SU-DHL-6 (cell line): ENCODE measurements around the gene MTF1.

ENCODE experiments used
- H2AFZ ChIP-seq: fragments of 200-600 bp; sonication (generic); 2 replicates; pipeline ENCODE4 v1.6.1; 2014; ENCODE audit warnings: low read depth, mild to moderate bottlenecking, moderate library complexity, mixed read lengths, antibody characterized with exemption, low read length; ENCODE audit not compliant: severe bottlenecking
- H3F3A ChIP-seq: fragments of 200-600 bp; shearing (Covaris generic); 2 replicates; pipeline ENCODE4 v1.6.0; 2016; ENCODE audit warnings: antibody characterized with exemption, mild to moderate bottlenecking; ENCODE audit not compliant: insufficient read depth
- H3K27ac ChIP-seq: fragments of 200-600 bp; sonication (generic); 2 replicates; pipeline ENCODE4 v1.5.1; 2016; ENCODE audit warnings: low read depth, mild to moderate bottlenecking, low read length, moderate library complexity, mixed read lengths
- H3K27me3 ChIP-seq: fragments of 200-600 bp; sonication (generic), shearing (Covaris generic); 2 replicates; pipeline ENCODE4 v1.6.0; 2014; ENCODE audit warnings: mild to moderate bottlenecking, low read length
- H3K36me3 ChIP-seq: fragments of 200-600 bp; sonication (generic); 2 replicates; pipeline ENCODE4 v1.6.1; 2014; ENCODE audit warnings: mild to moderate bottlenecking, low read length, mixed read lengths
- H3K4me2 ChIP-seq: fragments of 300-600, 200-600 bp; shearing (Covaris generic), sonication (generic); 2 replicates; pipeline ENCODE4 v1.6.0; 2014; ENCODE audit warnings: low read length, low read depth, mild to moderate bottlenecking; ENCODE audit not compliant: poor library complexity, severe bottlenecking
- H3K4me3 ChIP-seq: fragments of 200-600 bp; sonication (generic); 2 replicates; pipeline ENCODE4 v1.5.1; 2014; ENCODE audit warnings: antibody characterized with exemption, low read length, mild to moderate bottlenecking, mixed read lengths; ENCODE audit not compliant: insufficient read depth, poor library complexity, severe bottlenecking
- H3K79me2 ChIP-seq: fragments of 200-600 bp; sonication (generic); 2 replicates; pipeline ENCODE4 v1.6.1; 2014; ENCODE audit warnings: mild to moderate bottlenecking, low read length, moderate library complexity; ENCODE audit not compliant: insufficient read depth
- H3K9ac ChIP-seq: fragments of 200-600 bp; sonication (generic); 2 replicates; pipeline ENCODE4 v1.7.0; 2014; ENCODE audit warnings: mild to moderate bottlenecking, low read length
- H3K9me2 ChIP-seq: fragments of 200-600 bp; sonication (generic); replicated peaks from 2 replicates; pipeline ENCODE4 v1.6.1; 2014; ENCODE audit warnings: low read length; ENCODE audit not compliant: insufficient read depth
- H3K9me3 ChIP-seq: fragments of 200-600 bp; sonication (generic); 2 replicates; pipeline ENCODE4 v1.6.1; 2014; ENCODE audit warnings: low read length, mixed read lengths; ENCODE audit not compliant: insufficient read depth
- H4K20me1 ChIP-seq: fragments of 200-600 bp; sonication (generic); 2 replicates; pipeline ENCODE4 v1.6.1; 2014; ENCODE audit warnings: low read depth, mild to moderate bottlenecking, antibody characterized with exemption, low read length, moderate library complexity, mixed read lengths
- CTCF ChIP-seq: fragments of 200-600 bp; sonication (generic); IDR thresholded peaks from one replicate; pipeline ENCODE4 v1.5.1; 2017; ENCODE audit warnings: antibody characterized with exemption, mild to moderate bottlenecking, low read length, moderate library complexity; ENCODE audit not compliant: insufficient read depth, poor library complexity, severe bottlenecking
- EZH2phosphoT487 ChIP-seq: fragments of 200-600 bp; sonication (generic), shearing (Covaris generic); conservative IDR thresholded peaks from 2 replicates; pipeline ENCODE4 v1.6.1; 2018; ENCODE audit warnings: mild to moderate bottlenecking, antibody characterized with exemption, low read length, moderate library complexity, mixed read lengths

MTF1 gene

GRCh38 chr1:37849480-37849879, 9.9 kb downstream of the MTF1 start:
- no peak overlapping the region for H3K9ac ChIP-seq
- H3K27me3 ChIP-seq, result no peaks in the 10 kb centered on the region
- no peak overlapping the region for H2AFZ ChIP-seq
- H3K36me3 ChIP-seq, result no peaks in the 10 kb centered on the region
- peaks cover 7% of the 10 kb centered on the region for H3F3A ChIP-seq
- no peak overlapping the region for H3K4me3 ChIP-seq
- peaks cover 8% of the 10 kb centered on the region; the same call in 1 of the 2 replicates for H4K20me1 ChIP-seq
- no peaks in the 10 kb centered on the region for H3K9me3 ChIP-seq
- no peak for TF ChIP-seq CTCF
- TF ChIP-seq EZH2phosphoT487, result no peak
- peaks cover 85% of the 10 kb centered on the region for H3K79me2 ChIP-seq
- no peaks in the 10 kb centered on the region for H3K9me2 ChIP-seq
- H3K4me2 ChIP-seq, result no peak overlapping the region
- no peak overlapping the region for H3K27ac ChIP-seq

DNA sequence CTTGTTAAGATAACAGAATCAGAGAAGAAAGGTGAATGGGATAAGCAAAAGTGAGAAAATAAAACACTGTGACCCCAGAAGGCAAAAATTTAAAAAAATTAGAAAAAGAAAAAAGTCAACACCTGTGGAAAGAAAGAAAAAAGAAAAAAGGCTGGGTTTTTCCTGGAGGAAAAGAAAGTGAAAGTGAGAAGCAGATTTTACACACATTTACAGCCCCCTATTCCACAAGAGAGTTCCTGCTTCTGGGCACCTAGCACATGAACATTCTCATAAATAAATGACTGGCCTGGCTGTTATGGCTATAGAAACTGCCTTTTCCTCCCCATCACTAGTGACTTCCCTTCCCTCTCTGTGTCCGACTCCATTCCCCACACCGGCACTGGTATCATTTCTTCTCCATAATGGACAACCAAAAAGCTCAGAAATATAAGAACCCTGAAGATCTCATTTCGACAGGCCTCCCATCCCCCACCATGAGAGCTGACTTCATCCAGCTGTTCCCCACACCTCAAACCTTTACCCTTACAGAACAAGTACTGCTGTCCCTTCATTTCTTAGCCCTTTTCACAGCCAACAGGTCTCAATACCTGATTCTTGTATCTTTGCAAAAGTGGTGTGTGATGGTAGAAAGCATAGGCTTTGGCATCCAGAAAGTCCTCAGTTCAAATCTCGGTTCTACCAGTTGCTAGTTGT, 12.6 kb downstream of the MTF1 start:
- Histone ChIP-seq H3K9me3 (no peaks in the 10 kb centered on the region), H3K4me3 (no peak overlapping the region), H2AFZ (no peak overlapping the region), H3K9me2 (no peaks in the 10 kb centered on the region), H3K4me2 (no peak overlapping the region), H3K9ac (no peak overlapping the region), H3F3A (peaks cover 2% of the 10 kb centered on the region; the same call in 1 of the 2 replicates), H4K20me1 (no peaks in the 10 kb centered on the region), H3K27me3 (no peaks in the 10 kb centered on the region), H3K79me2 (peaks cover 71% of the 10 kb centered on the region), H3K27ac (no peak overlapping the region), H3K36me3 (no peaks in the 10 kb centered on the region)
- TF ChIP-seq EZH2phosphoT487, result no peak
- TF ChIP-seq CTCF, result no peak

GRCh38 chr1:37845786-37846185, 13.6 kb downstream of the MTF1 start:
- no peaks in the 10 kb centered on the region for H4K20me1 ChIP-seq
- no peaks in the 10 kb centered on the region for H3K36me3 ChIP-seq
- no peak for TF ChIP-seq CTCF
- TF ChIP-seq EZH2phosphoT487, result no peak
- no peak overlapping the region for H3K27ac ChIP-seq
- H3K27me3 ChIP-seq, result no peaks in the 10 kb centered on the region
- no peak overlapping the region for H3K4me3 ChIP-seq
- H3K4me2 ChIP-seq, result no peak overlapping the region
- no peak overlapping the region for H2AFZ ChIP-seq
- H3F3A ChIP-seq, result no peaks in the 10 kb centered on the region
- H3K9me3 ChIP-seq, result no peaks in the 10 kb centered on the region
- no peak overlapping the region for H3K9ac ChIP-seq
- H3K9me2 ChIP-seq, result no peaks in the 10 kb centered on the region
- peaks cover 62% of the 10 kb centered on the region for H3K79me2 ChIP-seq
